Measurements from ENCODE around the gene ITGB5.

- TF ChIP-seq EZH2 (IDR thresholded peaks at IDR 0.05; ENCODE audit: insufficient read depth, poor library complexity, severe bottlenecking) (no peak), EZH2phosphoT487 (IDR thresholded peaks at IDR 0.05; ENCODE audit: insufficient read depth, low read depth) (no peak)
These were observed 17.0 kb upstream of the ITGB5 start for GRCh38 chr3:124903896-124904834.
